ENCODE data around the gene TOM1.

DNA sequence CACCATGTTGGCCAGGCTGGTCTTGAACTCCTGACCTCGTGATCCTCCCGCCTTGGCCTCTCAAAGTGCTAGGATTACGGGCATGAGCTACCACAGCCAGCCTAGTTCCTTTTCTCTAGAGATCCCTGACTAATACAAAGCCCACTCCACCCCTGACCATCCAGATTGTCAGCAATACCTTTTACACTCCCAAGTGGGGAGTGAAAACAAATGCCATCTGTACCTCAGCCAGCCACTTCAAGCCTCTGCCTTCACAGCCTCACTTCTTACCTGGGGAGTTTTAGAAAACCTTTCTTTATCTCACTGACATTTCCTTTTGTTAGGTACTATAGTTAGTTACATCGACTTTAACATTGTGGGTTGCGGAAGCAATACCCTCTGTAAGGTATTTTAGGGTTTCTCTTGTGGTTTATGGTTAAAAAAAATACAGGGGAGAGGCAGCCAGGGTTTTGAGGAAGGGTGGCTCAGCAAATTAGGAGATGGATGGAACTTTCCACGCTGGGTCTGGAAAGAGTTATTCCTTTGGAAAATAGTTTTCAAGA is 8.9 kb downstream of the TOM1 start:
- TF ChIP-seq, protein P1, sequence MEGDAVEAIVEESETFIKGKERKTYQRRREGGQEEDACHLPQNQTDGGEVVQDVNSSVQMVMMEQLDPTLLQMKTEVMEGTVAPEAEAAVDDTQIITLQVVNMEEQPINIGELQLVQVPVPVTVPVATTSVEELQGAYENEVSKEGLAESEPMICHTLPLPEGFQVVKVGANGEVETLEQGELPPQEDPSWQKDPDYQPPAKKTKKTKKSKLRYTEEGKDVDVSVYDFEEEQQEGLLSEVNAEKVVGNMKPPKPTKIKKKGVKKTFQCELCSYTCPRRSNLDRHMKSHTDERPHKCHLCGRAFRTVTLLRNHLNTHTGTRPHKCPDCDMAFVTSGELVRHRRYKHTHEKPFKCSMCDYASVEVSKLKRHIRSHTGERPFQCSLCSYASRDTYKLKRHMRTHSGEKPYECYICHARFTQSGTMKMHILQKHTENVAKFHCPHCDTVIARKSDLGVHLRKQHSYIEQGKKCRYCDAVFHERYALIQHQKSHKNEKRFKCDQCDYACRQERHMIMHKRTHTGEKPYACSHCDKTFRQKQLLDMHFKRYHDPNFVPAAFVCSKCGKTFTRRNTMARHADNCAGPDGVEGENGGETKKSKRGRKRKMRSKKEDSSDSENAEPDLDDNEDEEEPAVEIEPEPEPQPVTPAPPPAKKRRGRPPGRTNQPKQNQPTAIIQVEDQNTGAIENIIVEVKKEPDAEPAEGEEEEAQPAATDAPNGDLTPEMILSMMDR (IDR thresholded peaks at IDR 0.05): no peak
- TF ChIP-seq POLR2AphosphoS5 (IDR thresholded peaks at IDR 0.05): no peak

Data from transverse colon (tissue), 4 donors.